ENCODE measurements around the gene NKD2. TPM values are rescaled to one million over a fixed set of nuclear protein-coding genes. Genes with fewer than 3 reads are reported as not detected.

Gene NKD2
- polyA plus RNA-seq, 1 donor (not counting 4 experiments of a cell fraction or from before 2014, with no cell fraction given), result not detected

DNA sequence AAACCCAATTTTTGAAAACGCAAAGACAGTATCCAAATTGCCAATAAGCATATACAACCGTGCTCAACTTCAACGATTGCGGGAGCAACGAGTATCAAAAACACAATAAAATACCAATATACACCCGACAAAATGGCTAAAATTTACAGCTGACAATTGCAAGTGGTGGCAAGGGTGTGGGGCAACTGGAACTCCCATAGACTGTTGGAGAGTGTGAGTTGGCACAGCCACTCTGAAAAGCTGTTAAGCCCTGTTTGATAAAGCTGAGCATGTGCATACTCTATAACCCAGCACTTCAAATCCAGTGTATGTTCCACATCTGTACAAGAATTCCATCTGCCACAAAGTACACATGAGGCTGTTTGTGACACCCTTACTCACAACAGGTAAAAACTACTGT lies 20.3 kb upstream of the NKD2 start:
- H2AFZ ChIP-seq (ENCODE audit: control insufficient read depth, low read length), result no peak overlapping the region

DNA sequence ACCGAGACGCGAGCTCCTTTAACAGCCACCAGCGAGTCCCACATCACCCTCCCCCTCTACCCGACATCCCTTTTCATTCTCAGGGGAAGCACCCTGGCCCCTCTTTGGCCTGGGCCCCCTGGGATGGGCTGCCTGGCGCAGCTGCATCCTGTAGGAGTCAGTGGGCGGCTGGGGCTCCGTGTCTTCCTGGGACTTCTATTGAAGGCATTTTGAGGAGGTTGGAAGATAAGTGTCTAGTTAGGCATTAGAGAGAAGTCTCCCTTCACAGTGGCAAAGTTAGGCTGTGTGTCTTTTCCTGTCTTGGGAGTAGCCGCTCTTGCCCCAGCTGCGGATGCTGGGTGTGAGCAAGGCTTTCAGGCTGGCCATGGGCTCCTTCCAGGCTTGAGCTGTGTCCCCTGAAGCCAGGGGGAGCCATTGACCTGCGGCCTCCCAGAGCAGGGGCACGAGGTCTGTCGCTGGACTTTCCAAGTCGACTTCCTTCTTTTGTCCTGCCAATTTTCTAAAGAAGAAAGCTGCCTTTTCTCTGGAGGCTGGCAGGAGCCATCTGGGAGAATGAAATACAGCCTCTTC lies 18.6 kb upstream of the NKD2 start:
- no peaks in the 10 kb centered on the region for H3K9me1 ChIP-seq (ENCODE audit: control insufficient read depth, extremely low read depth, insufficient read depth, low read length)
- no peak overlapping the region for H3K9ac ChIP-seq (ENCODE audit: control insufficient read depth, extremely low read depth, insufficient read depth, low read length)
- no peak overlapping the region for H3K27ac ChIP-seq (ENCODE audit: control insufficient read depth, insufficient read depth, low read length)
- no peak overlapping the region for H2AFZ ChIP-seq (ENCODE audit: control insufficient read depth, low read length)
- H4K20me1 ChIP-seq (ENCODE audit: control insufficient read depth, extremely low read depth, insufficient read depth, low read length), result no peaks in the 10 kb centered on the region
- no peaks in the 10 kb centered on the region for H3K4me1 ChIP-seq (ENCODE audit: control insufficient read depth, extremely low read depth, insufficient read depth, low read length)
- H3K36me3 ChIP-seq (ENCODE audit: control insufficient read depth in 2 of 2, extremely low read depth in 1 of 2, insufficient read depth in 2 of 2, low read length in 2 of 2), result no peaks in the 10 kb centered on the region
- H3K79me2 ChIP-seq (ENCODE audit: control insufficient read depth, insufficient read depth, low read length), result no peaks in the 10 kb centered on the region
- H3K27me3 ChIP-seq (ENCODE audit: control insufficient read depth, extremely low read depth, insufficient read depth, low read length), result peaks cover 10% of the 10 kb centered on the region
- H3K4me3 ChIP-seq (ENCODE audit: control insufficient read depth in 2 of 3, extremely low read depth in 1 of 3, insufficient read depth in 2 of 3, low read depth in 1 of 3, low read length in 3 of 3), result no peak overlapping the region
- TF ChIP-seq, protein P1, sequence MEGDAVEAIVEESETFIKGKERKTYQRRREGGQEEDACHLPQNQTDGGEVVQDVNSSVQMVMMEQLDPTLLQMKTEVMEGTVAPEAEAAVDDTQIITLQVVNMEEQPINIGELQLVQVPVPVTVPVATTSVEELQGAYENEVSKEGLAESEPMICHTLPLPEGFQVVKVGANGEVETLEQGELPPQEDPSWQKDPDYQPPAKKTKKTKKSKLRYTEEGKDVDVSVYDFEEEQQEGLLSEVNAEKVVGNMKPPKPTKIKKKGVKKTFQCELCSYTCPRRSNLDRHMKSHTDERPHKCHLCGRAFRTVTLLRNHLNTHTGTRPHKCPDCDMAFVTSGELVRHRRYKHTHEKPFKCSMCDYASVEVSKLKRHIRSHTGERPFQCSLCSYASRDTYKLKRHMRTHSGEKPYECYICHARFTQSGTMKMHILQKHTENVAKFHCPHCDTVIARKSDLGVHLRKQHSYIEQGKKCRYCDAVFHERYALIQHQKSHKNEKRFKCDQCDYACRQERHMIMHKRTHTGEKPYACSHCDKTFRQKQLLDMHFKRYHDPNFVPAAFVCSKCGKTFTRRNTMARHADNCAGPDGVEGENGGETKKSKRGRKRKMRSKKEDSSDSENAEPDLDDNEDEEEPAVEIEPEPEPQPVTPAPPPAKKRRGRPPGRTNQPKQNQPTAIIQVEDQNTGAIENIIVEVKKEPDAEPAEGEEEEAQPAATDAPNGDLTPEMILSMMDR (optimal IDR thresholded peaks at IDR 0.05 in 1 of 3, IDR thresholded peaks at IDR 0.05 in 1 of 3, conservative IDR thresholded peaks at IDR 0.05 in 1 of 3; ENCODE audit: extremely low read depth in 1 of 3, insufficient read depth in 2 of 3, low read length in 3 of 3), result no peak
- TF ChIP-seq EZH2 (IDR thresholded peaks at IDR 0.05; ENCODE audit: low read length), result no peak
- dilution Hi-C loops (cut with MboI; ENCODE audit: extremely low pct_ligation_motif_present, low sequenced_read_pairs), result no loop called here
- DNase-seq (ENCODE audit: low read depth, low spot score), result no peak
- FAIRE-seq, result no peak
- no peak overlapping the region for H3K4me2 ChIP-seq (ENCODE audit: control insufficient read depth, extremely low read depth, insufficient read depth, low read depth, low read length)
- H3K9me3 ChIP-seq (ENCODE audit: control insufficient read depth, low read depth, low read length), result peaks cover 3% of the 10 kb centered on the region

More for the DNA sequence above, 20.3 kb upstream of the NKD2 start:
- Histone ChIP-seq H3K9ac (ENCODE audit: control insufficient read depth, extremely low read depth, insufficient read depth, low read length) (no peak overlapping the region), H3K4me3 (ENCODE audit: control insufficient read depth in 2 of 3, extremely low read depth in 1 of 3, insufficient read depth in 2 of 3, low read depth in 1 of 3, low read length in 3 of 3) (no peak overlapping the region), H3K79me2 (ENCODE audit: control insufficient read depth, insufficient read depth, low read length) (no peaks in the 10 kb centered on the region), H4K20me1 (ENCODE audit: control insufficient read depth, extremely low read depth, insufficient read depth, low read length) (no peaks in the 10 kb centered on the region), H3K9me3 (ENCODE audit: control insufficient read depth, low read depth, low read length) (peaks cover 5% of the 10 kb centered on the region), H3K27ac (ENCODE audit: control insufficient read depth, insufficient read depth, low read length) (no peak overlapping the region), H3K36me3 (ENCODE audit: control insufficient read depth in 2 of 2, extremely low read depth in 1 of 2, insufficient read depth in 2 of 2, low read length in 2 of 2) (no peaks in the 10 kb centered on the region), H3K4me1 (ENCODE audit: control insufficient read depth, extremely low read depth, insufficient read depth, low read length) (no peaks in the 10 kb centered on the region), H3K27me3 (ENCODE audit: control insufficient read depth, extremely low read depth, insufficient read depth, low read length) (peaks cover 5% of the 10 kb centered on the region), H3K4me2 (ENCODE audit: control insufficient read depth, extremely low read depth, insufficient read depth, low read depth, low read length) (no peak overlapping the region), H3K9me1 (ENCODE audit: control insufficient read depth, extremely low read depth, insufficient read depth, low read length) (no peaks in the 10 kb centered on the region)
- TF ChIP-seq EZH2 (IDR thresholded peaks at IDR 0.05; ENCODE audit: low read length), result no peak
- TF ChIP-seq, protein P1 (optimal IDR thresholded peaks at IDR 0.05 in 1 of 3, IDR thresholded peaks at IDR 0.05 in 1 of 3, conservative IDR thresholded peaks at IDR 0.05 in 1 of 3; ENCODE audit: extremely low read depth in 1 of 3, insufficient read depth in 2 of 3, low read length in 3 of 3), result no peak
- DNase-seq (ENCODE audit: low read depth, low spot score) (no peak), FAIRE-seq (no peak)
- dilution Hi-C loops (cut with MboI; ENCODE audit: extremely low pct_ligation_motif_present, low sequenced_read_pairs), result no loop called here
